MCF 10A (cell line): ENCODE measurements around the gene MAEA. TPM values are rescaled to one million over a fixed set of nuclear protein-coding genes. Genes with fewer than 3 reads are reported as not detected.

Experiments
- BruUV-seq: library from RNA; stranded (reverse); fragments of 400-500 nt; replicated peaks from 2 replicates; lab custom pipeline; 2021; lab: Mats Ljungman, UMichigan
- CTCF ChIA-PET: fragments of 300-600 bp; sonication (Branson Sonifier 250); formaldehyde crosslinking; extraction: SDS; loops from one replicate; lab custom pipeline; 2021; ENCODE audit warnings: antibody characterized with exemption, inconsistent platforms; lab: Yijun Ruan, JAX
- POLR2A ChIA-PET: fragments of 300-600, 350-650 bp; sonication (Branson Sonifier 250); formaldehyde crosslinking; extraction: SDS; loops from one replicate; lab custom pipeline; 2020; ENCODE audit warnings: antibody characterized with exemption, inconsistent platforms; lab: Yijun Ruan, JAX
- DNase-seq: peaks from one replicate; pipeline ENCODE4 v3.0.0-alpha.2; 2018; ENCODE audit not compliant: unreplicated experiment
- H3K27ac Mint-ChIP-seq: one replicate; pipeline ENCODE4 v1.8.0; 2022; ENCODE audit warnings: mild to moderate bottlenecking, low read depth, mixed read lengths; ENCODE audit not compliant: unreplicated experiment
- H3K27me3 Mint-ChIP-seq: one replicate; pipeline ENCODE4 v1.8.0; 2022; ENCODE audit warnings: mixed read lengths; ENCODE audit not compliant: insufficient read depth, unreplicated experiment
- H3K36me3 Mint-ChIP-seq: one replicate; pipeline ENCODE4 v1.8.0; 2022; ENCODE audit warnings: mild to moderate bottlenecking, moderate library complexity, mixed read lengths; ENCODE audit not compliant: insufficient read depth, unreplicated experiment
- H3K4me1 Mint-ChIP-seq: one replicate; pipeline ENCODE4 v1.8.0; 2022; ENCODE audit warnings: mixed read lengths; ENCODE audit not compliant: insufficient read depth, unreplicated experiment
- H3K4me3 Mint-ChIP-seq: one replicate; pipeline ENCODE4 v1.8.0; 2022; ENCODE audit warnings: mild to moderate bottlenecking, moderate library complexity, mixed read lengths; ENCODE audit not compliant: unreplicated experiment
- H3K9me3 Mint-ChIP-seq: one replicate; pipeline ENCODE4 v1.8.0; 2022; ENCODE audit warnings: mixed read lengths; ENCODE audit not compliant: unreplicated experiment
- intact Hi-C: fragments of 100-400 bp; cut with micrococcal nuclease; formaldehyde crosslinking; loops from 2 replicates; pipeline ENCODE4 v1.14.1; 2022
- total RNA-seq: library from RNA; stranded (reverse); gene quantifications from 2 replicates; pipeline ENCODE4 v1.2.3, GENCODE V29; 2022
- TF ChIP-seq, protein P1 (sequence below): fragments of 200-600 bp; IDR thresholded peaks from one replicate; pipeline ENCODE4 v1.8.0; 2022; ENCODE audit warnings: antibody characterized with exemption, mild to moderate bottlenecking; ENCODE audit not compliant: unreplicated experiment

Gene MAEA
- total RNA-seq, 1 experiment from 2014 or later = 89.6 TPM

DNA sequence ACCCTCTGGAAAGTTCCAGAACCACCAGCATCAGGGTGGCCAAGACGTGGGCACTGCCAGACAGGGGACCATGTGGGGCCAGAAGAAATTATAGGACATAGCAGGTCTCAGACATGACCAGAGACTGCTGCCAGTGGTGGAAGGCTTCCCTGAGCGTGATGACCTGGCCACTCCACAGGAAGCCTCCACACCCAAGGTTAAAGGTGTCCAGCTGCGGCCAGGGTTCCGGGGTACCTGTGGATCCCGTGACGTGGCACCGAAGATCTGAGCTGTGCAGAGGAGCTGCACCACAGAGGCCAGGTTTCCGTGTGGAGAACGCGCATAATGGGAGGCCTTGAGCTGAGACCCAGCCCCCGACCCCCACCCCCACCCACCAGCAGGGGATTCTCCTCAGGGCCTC, 24.3 kb upstream of the MAEA start:
- TF ChIP-seq, protein P1, sequence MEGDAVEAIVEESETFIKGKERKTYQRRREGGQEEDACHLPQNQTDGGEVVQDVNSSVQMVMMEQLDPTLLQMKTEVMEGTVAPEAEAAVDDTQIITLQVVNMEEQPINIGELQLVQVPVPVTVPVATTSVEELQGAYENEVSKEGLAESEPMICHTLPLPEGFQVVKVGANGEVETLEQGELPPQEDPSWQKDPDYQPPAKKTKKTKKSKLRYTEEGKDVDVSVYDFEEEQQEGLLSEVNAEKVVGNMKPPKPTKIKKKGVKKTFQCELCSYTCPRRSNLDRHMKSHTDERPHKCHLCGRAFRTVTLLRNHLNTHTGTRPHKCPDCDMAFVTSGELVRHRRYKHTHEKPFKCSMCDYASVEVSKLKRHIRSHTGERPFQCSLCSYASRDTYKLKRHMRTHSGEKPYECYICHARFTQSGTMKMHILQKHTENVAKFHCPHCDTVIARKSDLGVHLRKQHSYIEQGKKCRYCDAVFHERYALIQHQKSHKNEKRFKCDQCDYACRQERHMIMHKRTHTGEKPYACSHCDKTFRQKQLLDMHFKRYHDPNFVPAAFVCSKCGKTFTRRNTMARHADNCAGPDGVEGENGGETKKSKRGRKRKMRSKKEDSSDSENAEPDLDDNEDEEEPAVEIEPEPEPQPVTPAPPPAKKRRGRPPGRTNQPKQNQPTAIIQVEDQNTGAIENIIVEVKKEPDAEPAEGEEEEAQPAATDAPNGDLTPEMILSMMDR = no peak
- no peak overlapping the region for H3K4me3 Mint-ChIP-seq
- no peaks in the 10 kb centered on the region for H3K36me3 Mint-ChIP-seq
- no peak overlapping the region for H3K27ac Mint-ChIP-seq
- CTCF ChIA-PET = interaction anchor here (0.8 to 1.6 kb wide), 4 partner anchors 8 to 98 kb away, joined by 3 to 7 read pairs (median 3); no protein-coding TSS in a partner anchor
- DNase-seq = no peak
- intact Hi-C loops = no loop called here
- no TSS peak for BruUV-seq
- H3K27me3 Mint-ChIP-seq = peaks cover 15% of the 10 kb centered on the region
- H3K4me1 Mint-ChIP-seq = no peaks in the 10 kb centered on the region
- POLR2A ChIA-PET = no interaction called here
- peaks cover 5% of the 10 kb centered on the region for H3K9me3 Mint-ChIP-seq

DNA sequence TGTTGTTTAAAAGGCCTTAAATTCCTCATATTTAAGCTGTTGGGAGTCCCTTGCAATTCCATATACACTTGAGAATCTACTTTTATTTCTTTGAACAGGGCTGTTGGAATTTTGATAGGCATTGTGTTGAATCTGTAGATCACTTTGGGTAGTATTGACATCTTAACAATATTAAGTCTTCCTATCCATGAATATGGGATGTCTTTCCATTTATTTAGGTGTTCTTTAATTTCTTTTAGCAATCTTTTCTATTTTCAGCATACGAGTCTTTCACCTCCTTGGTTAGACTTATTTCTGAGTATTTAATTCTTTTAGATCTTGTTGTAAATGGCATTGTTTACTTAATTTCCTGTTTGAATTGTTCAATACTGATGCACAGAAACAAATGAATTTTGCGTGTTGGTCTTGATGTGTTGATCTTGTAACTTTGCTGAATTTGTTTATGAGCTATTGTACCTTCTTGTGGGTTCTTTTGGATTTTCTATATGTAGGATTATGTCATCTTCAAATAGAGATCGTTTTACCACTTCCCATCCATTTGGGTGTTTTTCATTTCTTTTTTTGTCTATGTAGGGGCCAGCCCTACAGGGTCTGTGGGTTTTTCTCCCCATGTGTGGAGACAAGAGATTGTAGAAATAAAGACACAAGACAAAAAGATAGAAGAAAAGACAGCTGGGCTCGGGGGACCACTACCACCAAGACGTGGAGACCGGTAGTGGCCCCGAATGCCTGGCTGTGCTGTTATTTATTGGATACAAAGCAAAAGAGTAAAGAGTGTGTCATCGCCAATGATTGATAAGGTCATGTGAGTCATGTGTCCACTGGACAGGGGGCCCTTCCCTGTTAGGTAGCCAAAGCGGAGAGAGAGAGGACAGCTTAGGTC, 22.6 kb upstream of the MAEA start:
- Mint-ChIP-seq H3K4me3 (no peak overlapping the region), H3K9me3 (no peaks in the 10 kb centered on the region), H3K4me1 (no peaks in the 10 kb centered on the region), H3K36me3 (no peaks in the 10 kb centered on the region), H3K27me3 (peaks cover 2% of the 10 kb centered on the region), H3K27ac (no peak overlapping the region)
- CTCF ChIA-PET = interaction anchor here (0.6 to 3.3 kb wide), 12 partner anchors 9 to 500 kb away, joined by 3 to 36 read pairs (median 4); no protein-coding TSS in a partner anchor
- POLR2A ChIA-PET = no interaction called here
- no peak for DNase-seq
- no TSS peak for BruUV-seq
- intact Hi-C loops = no loop called here
- TF ChIP-seq, protein P1 = no peak

DNA sequence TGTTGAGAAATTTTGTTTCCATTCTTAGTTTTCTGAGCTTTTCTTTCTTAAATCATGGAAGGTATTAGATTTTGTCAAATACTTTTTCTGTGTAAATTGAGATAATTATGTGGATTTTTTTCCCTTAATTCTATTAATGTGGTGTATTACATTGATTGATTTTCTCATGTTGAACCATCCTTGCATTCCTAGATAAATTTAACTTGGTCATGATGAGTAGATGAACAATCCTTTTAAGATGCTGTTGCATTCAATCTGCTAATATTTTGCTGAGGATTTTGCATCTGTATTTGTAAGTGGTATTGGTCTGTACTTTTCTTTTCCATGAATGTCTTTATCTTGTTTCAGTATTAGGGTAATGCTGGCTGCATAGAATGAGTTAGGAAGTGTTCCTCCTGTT, 20.5 kb upstream of the MAEA start:
- no peaks in the 10 kb centered on the region for H3K9me3 Mint-ChIP-seq
- no peak for DNase-seq
- intact Hi-C loops = no loop called here
- H3K4me1 Mint-ChIP-seq = no peaks in the 10 kb centered on the region
- TF ChIP-seq, protein P1 = no peak
- H3K27ac Mint-ChIP-seq = no peak overlapping the region
- no TSS peak for BruUV-seq
- CTCF ChIA-PET = interaction anchor here (0.6 to 3.3 kb wide), 10 partner anchors 8 to 138 kb away, joined by 3 to 36 read pairs (median 6); no protein-coding TSS in a partner anchor
- H3K4me3 Mint-ChIP-seq = no peak overlapping the region
- POLR2A ChIA-PET = interaction anchor here (1.3 kb wide), 1 partner anchor 138 kb away, joined by 4 read pairs; no protein-coding TSS in a partner anchor
- H3K36me3 Mint-ChIP-seq = no peaks in the 10 kb centered on the region
- no peaks in the 10 kb centered on the region for H3K27me3 Mint-ChIP-seq

DNA sequence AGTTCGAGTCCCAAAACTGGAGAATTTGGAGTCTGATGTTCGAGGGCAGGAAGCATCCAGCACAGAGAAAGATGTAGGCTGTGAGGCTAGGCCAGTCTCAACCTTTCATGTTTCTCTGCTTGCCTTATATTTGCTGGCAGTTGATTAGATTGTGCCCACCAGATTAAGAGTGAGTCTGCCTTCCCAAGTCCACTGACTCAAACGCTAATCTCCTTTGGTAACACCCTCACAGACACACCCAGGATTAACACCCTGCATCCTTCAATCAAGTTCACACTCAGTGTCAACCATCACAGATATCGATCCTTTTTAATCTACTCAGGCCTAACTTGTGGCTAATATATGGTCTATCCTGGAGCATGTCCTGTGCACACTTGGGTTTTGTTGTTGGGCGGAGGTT, 18.0 kb upstream of the MAEA start:
- intact Hi-C loops = no loop called here
- CTCF ChIA-PET = no interaction called here

More for the DNA sequence above, 18.0 kb upstream of the MAEA start:
- Mint-ChIP-seq H3K4me1 (no peaks in the 10 kb centered on the region), H3K4me3 (no peak overlapping the region), H3K27me3 (no peaks in the 10 kb centered on the region), H3K36me3 (no peaks in the 10 kb centered on the region), H3K9me3 (no peaks in the 10 kb centered on the region), H3K27ac (no peak overlapping the region)
- no peak for DNase-seq
- TF ChIP-seq, protein P1 = no peak
- no TSS peak for BruUV-seq
- POLR2A ChIA-PET = no interaction called here
